ENCODE results near the gene SGCA. TPM values are rescaled to one million over a fixed set of nuclear protein-coding genes. Genes with fewer than 3 reads are reported as not detected.
A peak's percentile ranks its signal among the peaks of the same experiment; 100 is the strongest.

The SGCA gene
- total and polyA plus RNA-seq, 3 donors from 2014 or later = 2.4 to 33.1 (median 7.6) TPM

- intact Hi-C loops (cut with DNase I; ENCODE audit: low total_unique reads) = no loop called here
- DNase-seq = no peak
- Histone ChIP-seq H3K27ac (no peak overlapping the region), H3K4me3 (no peak overlapping the region), H3K27me3 (no peaks in the 10 kb centered on the region), H3K36me3 (ENCODE audit: low read depth, missing control alignments) (no peaks in the 10 kb centered on the region), H3K4me1 (peaks cover 6% of the 10 kb centered on the region), H3K9me3 (no peaks in the 10 kb centered on the region)
- no peak for TF ChIP-seq CTCF (IDR thresholded peaks at IDR 0.05)
- no peak for TF ChIP-seq POLR2A (IDR thresholded peaks at IDR 0.05)
- WGBS, 2 donors = 89 to 91% methylated on average over 4 of the region's 4 CpGs
These were observed 28.8 kb upstream of the SGCA start for GRCh38 chr17:50137042-50137441.

- TF ChIP-seq POLR2A (IDR thresholded peaks at IDR 0.05) = no peak
- no peak for TF ChIP-seq CTCF (IDR thresholded peaks at IDR 0.05)
- Histone ChIP-seq H3K9me3 (no peaks in the 10 kb centered on the region), H3K27me3 (no peaks in the 10 kb centered on the region), H3K27ac (no peak overlapping the region), H3K36me3 (ENCODE audit: low read depth, missing control alignments) (no peaks in the 10 kb centered on the region), H3K4me1 (no peaks in the 10 kb centered on the region), H3K4me3 (no peak overlapping the region)
- 86 to 90% methylated on average over 15 of the region's 15 CpGs for WGBS, 2 donors
- intact Hi-C loops (cut with DNase I; ENCODE audit: low total_unique reads) = no loop called here
- DNase-seq = no peak
These were observed 26.5 kb upstream of the SGCA start for GRCh38 chr17:50139185-50139783.

GRCh38 chr17:50139950-50140885 lies 25.6 kb upstream of the SGCA start:
- peak; percentile 82 for DNase-seq
- no peak overlapping the region for H3K27ac ChIP-seq
- intact Hi-C loops (cut with DNase I; ENCODE audit: low total_unique reads) = no loop called here
- H3K27me3 ChIP-seq = no peaks in the 10 kb centered on the region
- TF ChIP-seq CTCF (IDR thresholded peaks at IDR 0.05) = peak; percentile 92 to 97 (median 93)
- TF ChIP-seq POLR2A (IDR thresholded peaks at IDR 0.05) = no peak
- peaks cover 3% of the 10 kb centered on the region for H3K4me1 ChIP-seq
- H3K36me3 ChIP-seq (ENCODE audit: low read depth, missing control alignments) = no peaks in the 10 kb centered on the region
- WGBS, 2 donors = 56 to 63% methylated on average over 19 of the region's 19 CpGs
- H3K9me3 ChIP-seq = no peaks in the 10 kb centered on the region
- H3K4me3 ChIP-seq = no peak overlapping the region

GRCh38 chr17:50141026-50141744 lies 24.6 kb upstream of the SGCA start:
- H3K4me1 ChIP-seq = peaks cover 13% of the 10 kb centered on the region
- no peaks in the 10 kb centered on the region for H3K9me3 ChIP-seq
- TF ChIP-seq POLR2A (IDR thresholded peaks at IDR 0.05) = no peak
- TF ChIP-seq CTCF (IDR thresholded peaks at IDR 0.05) = no peak
- H3K27me3 ChIP-seq = no peaks in the 10 kb centered on the region
- no peak overlapping the region for H3K4me3 ChIP-seq
- no peak for DNase-seq
- no peak overlapping the region for H3K27ac ChIP-seq
- intact Hi-C loops (cut with DNase I; ENCODE audit: low total_unique reads) = no loop called here
- H3K36me3 ChIP-seq (ENCODE audit: low read depth, missing control alignments) = no peaks in the 10 kb centered on the region
- 83 to 84% methylated on average over 16 of the region's 16 CpGs for WGBS, 2 donors

All from testis (tissue), 3 donors.